D341Med (cell line): Measurements from ENCODE around the gene ADGRV1.
"Not testable (repeated sequence)": the region's sequence is repeated elsewhere in the genome, so short reads cannot be mapped to it uniquely, and the experiment has no call there.

Source experiments
- DNase-seq: peaks from one replicate; pipeline ENCODE4 v3.0.0; 2012; ENCODE audit warnings: low spot score

The ADGRV1 gene

DNA sequence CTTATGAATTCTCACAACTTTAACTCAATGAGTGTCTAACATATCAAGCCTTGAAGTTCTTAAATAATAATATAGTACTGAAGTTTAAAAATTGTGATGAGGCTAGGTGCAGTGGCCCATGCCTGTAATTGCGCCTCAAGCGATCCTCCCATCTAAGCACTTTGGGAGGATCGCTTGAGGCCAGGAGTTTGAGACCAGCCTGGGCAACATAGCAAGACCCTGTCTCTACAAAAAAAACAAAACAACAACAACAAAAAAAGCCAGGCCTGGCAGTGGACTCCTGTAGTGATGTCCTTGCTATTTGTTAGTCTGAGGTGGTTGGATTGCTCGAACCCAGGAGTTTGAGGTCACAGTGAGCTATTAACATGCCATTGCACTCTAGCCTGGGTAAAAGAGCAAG lies 98.4 kb downstream of the ADGRV1 start:
- no peak for DNase-seq

DNA sequence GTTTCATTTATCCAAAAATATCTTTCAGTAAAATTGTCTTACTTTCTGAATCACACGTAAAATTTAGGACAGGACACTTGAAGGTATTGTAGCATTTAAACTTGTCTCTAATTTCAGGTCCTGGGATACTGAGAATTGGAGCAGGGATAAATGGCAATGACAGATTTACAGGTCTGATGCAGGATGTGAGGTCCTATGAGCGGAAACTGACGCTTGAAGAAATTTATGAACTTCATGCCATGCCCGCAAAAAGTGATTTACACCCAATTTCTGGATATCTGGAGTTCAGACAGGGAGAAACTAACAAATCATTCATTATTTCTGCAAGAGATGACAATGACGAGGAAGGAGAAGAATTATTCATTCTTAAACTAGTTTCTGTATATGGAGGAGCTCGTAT lies 99.2 kb downstream of the ADGRV1 start:
- DNase-seq: no peak

DNA sequence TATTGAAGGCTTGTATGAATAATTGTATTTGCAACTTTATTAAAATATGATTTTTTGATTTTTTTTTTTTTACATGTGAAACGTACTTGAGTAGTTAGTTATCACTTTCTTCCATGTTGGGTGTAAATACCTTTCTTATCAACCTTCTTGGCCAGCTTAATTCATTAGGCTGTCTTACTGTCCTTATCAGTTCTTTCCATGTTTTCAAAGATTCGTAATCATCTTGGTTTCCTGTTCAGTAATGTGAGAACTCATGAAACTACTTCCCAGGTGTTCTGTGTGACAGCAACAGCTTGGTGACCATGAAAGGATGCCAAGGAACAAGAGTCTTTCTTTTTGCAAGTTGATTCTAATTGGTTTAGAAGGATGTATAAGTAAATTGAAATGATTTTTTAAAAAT lies 100.0 kb downstream of the ADGRV1 start:
- no peak for DNase-seq

DNA sequence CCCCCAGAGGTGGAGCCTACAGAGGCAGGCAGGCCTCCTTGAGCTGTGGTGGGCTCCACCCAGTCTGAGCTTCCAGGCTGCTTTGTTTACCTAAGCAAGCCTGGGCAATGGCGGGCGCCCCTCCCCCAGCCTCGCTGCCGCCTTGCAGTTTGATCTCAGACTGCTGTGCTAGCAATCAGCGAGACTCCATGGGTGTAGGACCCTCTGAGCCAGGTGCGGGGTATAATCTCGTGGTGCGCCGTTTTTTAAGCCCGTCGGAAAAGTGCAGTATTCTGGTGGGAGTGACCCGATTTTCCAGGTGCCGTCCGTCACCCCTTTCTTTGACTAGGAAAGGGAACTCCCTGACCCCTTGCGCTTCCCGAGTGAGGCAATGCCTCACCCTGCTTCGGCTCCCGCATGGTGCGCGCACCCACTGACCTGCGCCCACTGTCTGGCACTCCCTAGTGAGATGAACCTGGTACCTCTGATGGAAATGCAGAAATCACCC lies 109.5 kb downstream of the ADGRV1 start:
- not testable (repeated sequence) for DNase-seq

DNA sequence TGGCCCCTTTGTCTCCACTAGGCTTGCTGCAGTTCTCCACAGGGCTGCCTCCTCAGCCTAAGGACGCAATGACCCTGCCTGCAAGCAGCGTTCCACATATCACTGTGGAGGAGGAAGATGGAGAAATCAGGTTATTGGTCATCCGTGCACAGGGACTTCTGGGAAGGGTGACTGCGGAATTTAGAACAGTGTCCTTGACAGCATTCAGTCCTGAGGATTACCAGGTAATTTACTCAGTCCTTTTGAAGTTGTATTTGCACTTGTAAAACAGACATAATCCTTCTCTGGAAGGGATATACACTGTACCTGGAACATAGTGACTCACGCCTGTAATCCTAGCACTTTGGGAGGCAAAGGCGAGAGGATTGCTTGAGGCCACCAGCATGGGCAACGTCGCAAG lies 116.6 kb downstream of the ADGRV1 start:
- DNase-seq: no peak

DNA sequence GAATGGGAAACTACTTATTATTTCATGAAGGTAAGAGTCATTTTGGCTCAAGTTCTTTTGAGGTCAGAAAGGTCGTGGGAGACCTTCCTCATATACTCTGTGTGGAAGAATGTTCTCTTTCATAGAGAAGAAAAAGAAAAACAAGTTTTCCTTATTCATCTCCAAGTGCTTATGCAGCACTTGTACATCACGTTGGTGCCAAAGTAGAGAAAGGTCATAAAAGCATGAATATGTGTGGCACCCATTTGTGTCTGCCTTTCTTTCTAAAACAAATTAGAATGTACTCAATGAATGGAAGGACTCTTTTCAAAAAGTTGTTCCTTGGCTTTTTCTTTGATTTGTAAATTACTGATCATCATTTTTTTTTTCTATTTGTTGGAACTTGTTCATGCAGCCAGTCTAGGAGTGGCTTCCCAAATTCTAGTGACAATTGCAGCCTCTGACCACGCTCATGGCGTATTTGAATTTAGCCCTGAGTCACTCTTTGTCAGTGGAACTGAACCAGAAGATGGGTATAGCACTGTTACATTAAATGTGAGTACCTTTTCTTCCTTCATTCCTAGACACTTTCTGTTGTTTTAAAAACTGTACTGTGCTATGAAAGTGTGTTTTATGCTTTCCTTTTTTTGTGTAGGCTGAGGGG lies 122.4 kb downstream of the ADGRV1 start:
- no peak for DNase-seq

DNA sequence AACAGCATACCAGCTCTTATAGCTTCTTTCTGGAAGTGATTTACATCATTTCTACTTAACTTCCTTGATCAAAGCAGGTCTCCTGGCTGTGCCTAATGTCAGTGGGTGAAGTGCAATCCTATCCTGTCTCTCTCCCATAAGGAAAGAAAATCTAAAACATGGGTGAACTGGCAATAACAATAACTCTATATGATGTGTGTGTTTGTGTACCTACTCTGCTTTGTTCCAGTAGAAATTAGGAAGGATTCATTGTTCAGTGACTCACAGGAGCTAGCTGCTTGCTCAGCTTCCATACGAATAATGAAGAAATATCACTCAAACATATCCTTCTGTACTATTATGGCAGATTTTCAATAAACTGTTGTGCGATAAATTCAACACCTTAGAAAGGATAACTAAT lies 123.7 kb downstream of the ADGRV1 start:
- no peak for DNase-seq

DNA sequence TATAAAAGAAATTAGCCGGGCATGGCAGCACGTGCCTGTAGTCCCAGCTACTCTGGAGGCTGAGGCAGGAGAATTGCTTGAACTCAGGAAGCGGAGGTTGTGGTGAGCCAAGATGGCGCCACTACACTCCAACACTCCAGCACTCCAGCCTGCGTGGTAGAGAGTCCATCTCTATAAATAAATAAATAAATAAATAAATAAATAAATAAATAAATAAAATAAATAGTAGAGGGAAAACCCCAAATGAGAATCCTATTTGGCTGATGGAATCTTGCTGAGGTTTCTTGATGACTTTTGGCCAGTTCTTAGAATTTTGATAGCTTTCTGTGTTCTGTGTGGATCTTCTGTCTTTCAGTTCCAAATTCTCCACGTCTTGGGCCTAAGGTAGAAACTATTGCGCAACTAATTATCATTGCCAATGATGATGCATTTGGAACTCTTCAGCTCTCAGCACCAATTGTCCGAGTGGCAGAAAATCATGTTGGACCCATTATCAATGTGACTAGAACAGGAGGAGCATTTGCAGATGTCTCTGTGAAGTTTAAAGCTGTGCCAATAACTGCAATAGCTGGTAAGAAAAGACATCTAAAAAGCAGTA lies 126.9 kb downstream of the ADGRV1 start:
- no peak for DNase-seq

DNA sequence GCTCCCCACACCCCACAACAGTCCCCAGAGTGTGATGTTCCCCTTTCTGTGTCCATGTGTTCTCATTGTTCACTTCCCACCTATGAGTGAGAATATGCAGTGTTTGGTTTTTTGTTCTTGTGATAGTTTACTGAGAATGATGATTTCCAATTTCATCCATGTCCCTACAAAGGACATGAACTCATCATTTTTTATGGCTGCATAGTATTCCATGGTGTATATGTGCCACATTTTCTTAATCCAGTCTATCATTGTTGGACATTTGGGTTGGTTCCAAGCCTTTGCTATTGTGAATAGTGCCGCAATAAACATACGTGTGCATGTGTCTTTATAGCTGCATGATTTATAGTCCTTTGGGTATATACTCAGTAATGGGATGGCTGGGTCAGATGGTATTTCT lies 127.8 kb downstream of the ADGRV1 start:
- DNase-seq: not testable (repeated sequence)

DNA sequence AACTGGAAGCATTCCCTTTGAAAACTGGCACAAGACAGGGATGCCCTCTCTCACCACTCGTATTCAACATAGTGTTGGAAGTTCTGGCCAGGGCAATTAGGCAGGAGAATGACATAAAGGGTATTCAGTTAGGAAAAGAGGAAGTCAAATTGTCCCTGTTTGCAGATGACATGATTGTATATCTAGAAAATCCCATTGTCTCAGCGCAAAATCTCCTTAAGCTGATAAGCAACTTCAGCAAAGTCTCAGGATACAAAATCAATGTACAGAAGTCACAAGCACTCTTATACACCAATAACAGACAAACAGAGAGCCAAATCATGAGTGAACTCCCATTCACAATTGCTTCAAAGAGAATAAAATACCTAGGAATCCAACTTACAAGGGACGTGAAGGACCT lies 128.9 kb downstream of the ADGRV1 start:
- not testable (repeated sequence) for DNase-seq

DNA sequence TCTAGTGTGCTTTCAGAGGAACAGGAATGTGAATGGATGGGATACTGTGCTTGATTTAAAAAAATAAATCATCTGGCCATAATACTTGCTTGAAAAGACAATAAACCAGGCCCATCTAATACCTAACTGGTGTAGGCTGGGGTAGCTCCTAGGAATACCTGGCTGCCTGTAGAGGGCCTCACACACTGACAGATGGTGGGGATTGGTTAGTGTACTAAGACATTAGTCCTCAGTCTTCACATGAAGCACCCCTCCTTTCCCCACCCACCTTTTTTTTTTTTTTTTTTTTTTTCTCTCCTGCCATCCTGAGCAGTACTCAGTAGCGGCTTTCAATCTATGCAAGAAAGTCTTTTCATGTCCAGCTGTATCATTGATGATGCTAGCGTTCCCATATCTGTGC lies 130.5 kb downstream of the ADGRV1 start:
- DNase-seq: no peak

DNA sequence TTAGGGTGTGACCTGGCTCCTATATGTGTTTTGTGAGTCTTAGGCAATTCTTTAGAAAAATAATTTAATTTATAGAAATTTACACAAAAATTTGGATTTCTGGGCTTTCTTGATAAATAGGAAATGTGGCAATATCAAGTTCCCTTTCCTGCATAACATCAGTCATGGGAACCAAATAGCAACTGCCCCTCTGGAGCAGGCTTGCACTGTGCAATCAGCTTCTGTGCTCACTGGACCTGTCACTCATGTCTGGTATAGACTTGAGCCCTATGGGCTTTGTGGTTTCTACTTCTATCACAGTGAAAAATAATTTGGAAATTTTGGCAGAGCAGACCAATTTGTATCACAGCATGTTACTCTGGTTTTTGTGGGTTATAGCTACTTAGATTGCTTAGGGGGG lies 131.7 kb downstream of the ADGRV1 start:
- no peak for DNase-seq

DNA sequence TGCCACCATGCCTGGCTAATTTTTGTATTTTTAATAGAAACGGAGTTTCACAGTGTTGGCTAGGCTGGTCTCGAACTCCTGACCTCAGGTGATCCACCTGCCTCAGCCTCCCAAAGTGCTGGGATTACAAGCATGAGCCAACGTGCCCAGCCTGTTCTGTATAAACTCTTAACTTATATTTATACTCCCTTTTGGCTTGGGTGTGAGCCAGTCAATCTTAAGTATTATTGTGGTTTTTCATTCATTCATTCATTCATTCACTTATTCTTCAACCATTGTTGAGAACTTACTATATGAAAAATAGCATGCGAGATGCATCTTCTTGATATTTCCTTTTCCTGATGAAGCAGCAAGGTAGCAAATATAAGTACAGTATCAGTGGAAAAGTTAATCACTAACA lies 132.9 kb downstream of the ADGRV1 start:
- no peak for DNase-seq

DNA sequence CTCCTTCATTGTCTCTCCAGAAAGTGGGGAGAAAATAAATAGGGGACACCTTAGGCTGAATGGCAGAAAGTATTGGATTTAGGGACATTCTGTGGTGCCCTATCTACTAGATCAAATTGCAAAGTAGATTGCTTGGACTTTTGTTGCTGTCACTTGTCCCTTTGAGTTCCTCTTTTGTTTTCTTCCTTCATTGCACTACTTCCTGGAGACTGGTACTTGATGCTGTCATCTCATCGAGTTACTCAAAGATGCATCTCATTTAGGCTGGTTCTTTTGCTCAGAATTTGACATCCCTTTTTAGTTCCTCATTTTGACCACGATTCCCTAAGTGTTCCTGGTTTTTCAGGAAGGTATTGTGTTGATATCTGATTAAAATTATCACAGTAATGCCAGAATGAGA lies 137.6 kb downstream of the ADGRV1 start:
- no peak for DNase-seq

DNA sequence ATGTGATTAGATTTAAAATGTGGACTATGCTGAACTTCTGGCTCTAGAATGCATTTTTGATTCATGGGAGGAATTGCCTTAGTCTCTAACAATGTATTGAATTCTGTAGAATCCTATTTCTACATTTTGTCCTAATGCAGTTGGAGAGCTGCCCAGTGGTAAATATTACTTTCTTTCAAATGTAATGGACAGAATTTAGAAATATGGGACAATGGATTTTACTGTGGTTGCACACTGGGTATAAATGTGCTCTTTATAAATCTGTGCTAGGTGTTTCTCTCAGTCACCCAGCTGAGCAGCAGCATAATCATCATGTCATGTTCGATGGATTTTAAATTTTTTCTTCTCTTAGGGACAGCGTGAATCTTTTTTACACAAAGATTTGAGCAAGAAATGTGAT lies 141.7 kb downstream of the ADGRV1 start:
- DNase-seq: no peak

DNA sequence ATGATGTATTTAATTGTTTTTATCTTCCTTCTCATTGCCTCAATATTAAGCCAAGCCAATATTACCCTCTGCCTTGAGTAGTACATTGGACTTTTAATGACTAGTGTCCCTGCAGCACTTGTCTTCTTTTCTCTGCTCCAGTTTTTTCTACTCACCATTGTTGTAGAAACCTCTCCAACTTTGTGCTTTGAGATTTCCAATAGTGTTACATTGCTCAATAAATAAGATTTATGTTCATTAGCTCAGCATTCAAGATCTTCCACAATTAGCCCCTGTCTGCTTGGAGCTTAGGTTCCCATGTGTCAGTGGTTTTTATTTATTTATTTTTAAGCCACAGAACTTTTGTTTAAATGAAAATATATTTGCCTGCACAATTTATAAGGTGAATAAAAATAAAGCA lies 145.3 kb downstream of the ADGRV1 start:
- DNase-seq: no peak

DNA sequence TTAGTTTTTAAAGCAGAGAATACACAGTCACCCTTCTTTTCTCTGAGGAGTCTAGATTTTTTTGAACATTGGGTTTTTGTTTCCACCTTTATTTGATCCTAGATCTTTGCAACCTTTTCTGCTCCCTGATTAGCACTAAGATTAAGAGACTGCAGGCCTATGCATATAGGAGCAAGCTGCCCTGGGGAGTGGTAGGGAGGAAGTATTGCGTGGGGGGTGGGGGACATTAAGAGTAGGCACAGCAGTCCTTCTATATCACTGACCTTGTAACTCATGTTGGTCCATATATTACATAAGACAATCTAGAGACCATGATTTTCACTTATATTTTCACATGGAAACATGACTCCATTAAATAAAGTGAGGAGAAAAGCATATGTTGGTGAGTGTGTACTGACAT lies 149.1 kb downstream of the ADGRV1 start:
- DNase-seq: no peak

DNA sequence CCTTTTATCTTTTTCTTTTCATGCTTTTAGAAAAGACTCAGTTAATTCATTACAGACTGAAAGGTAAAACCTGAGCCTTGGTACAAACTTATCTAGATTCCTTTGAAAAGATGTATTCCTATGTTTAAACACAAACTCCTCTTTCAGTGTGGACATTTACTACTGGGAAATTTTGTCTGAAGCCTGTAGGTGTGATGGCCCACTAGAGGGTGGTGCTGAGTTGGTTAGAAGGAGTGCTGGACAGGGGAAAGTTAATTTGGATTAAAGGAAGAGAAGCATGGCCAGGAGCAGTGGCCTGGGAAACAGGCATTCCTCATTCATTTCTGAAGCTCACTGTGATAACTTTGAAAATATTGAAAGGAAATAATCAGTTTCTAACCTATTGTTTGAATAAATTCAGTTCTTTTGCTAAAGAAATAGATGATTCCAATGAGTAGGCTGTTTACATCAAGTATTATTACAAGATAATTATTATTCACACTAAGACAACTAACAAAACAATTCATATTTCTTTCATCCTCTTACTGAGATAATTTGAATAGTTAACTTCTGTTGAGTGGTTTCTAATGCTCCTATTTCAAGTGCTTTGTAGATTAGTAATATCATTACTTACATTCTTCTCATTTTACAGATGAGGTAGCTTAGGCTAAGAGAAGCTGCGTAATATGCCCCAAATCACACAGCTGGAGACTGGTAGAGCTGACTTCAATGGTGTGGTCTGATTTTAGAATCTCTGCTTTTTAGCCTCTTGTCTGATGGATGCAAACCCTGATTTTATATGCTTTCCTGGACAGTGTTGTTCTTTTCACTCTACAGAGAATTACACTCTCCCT lies 150.9 kb downstream of the ADGRV1 start:
- DNase-seq: peak; percentile 61

DNA sequence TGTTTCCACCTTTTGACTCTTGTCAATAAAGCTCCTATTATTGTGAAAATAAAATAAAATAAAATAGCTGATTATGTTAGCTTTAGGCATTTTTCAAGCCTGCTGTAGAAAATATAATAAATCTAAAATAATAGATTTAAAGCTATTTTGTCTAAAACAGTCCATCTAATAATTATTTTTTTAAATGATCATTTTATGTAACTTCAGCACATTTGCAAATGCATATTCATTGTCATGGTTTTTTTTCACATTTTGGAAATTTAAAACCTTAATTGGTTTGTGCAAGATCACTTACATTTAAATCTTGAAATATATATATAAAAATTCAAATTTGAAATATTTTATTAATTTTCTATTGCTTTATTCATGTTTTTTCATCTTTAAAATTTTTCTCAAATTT lies 159.8 kb downstream of the ADGRV1 start:
- no peak for DNase-seq

DNA sequence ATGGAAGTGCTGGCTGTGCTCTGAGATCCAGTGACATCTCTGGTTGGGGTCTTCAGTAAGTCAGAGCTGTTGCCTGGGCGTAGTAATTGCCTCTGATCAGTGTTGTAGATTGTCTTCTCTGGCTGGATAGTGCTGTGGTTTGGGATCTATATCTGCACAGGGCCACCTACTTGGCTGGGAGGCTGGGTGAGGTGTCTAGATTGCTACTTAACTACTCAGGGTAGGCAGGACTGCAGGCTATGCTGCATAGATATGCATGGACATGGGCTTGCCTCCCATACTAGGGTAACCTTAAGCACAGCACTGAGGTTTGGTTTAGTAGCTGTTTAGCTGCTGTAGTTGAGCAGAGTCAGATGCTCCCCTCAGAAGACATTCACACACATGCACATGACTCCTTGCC lies 181.0 kb downstream of the ADGRV1 start:
- DNase-seq: no peak

DNA sequence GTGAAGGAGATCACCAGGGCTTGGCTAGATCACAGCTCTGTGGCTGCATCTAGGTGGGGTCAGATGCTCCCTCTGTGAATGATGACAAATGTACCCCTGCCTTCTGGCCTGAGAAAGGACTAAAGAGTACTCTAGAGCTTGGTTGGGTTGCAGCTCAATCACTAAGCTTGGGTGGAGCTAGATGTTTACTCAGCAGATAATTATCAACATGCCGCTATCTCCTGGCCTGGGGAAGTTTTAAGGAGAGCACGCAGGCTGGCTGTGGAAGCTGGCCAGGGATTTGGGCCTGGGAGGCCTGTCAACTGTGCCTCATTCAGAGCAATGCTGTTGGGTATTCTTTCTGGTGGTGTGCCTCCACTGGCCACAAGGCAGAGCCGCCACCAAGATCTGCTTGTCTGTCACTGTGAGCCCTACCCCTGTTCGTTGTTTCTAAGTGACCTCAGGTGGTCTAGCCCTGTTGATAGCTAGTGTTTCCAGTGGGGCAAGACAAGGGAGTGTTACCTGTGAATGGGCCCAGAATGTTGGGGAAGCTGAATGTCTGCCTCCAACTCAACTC lies 181.7 kb downstream of the ADGRV1 start:
- no peak for DNase-seq

DNA sequence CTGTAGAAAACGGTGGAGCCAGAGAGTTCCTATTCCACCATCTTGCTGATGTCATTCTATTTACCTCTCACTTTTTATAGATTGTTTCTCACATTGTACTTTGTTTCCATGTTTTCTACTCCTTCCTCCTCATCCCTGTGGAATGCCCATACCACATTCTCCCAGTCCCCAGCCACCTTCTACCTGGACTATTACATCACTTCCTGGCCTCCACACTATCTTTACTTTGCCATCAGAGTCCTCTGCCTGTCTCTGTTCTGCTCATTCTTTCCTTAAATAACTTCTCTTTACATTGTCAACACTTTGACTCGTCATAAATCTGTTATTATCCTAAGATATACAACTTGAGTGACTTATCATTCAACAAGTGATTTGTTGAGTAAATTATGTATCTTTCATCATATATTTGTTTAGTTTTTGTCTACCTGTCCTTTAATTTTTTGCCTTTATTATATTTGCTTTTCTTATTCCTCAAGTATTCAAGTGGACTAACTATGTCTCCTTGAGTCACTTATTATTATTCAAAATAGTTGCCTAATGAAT lies 182.5 kb downstream of the ADGRV1 start:
- DNase-seq: no peak

DNA sequence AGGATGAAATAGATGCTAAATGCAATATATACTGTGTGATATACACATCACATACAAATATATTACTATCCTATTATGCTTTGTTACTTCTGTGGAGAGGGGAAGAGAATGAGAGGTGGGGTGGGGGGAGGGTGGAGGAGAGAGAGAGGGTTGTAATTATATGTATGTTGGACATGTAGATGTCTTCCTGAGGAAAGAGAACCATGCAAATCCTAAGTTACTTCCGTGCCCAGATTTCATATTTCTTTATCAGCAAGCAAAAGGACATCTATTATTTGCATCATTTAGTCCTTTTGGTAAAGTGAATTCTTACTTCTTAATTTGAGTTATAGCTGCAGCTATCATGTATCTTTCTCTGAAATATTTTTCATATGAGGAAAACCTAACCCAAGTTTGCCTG lies 187.5 kb downstream of the ADGRV1 start:
- DNase-seq: no peak
